NCI-H2107 (cell line): ENCODE results near the gene PCLO.

ENCODE experiments used
- DNase-seq: peaks from one replicate; lab custom pipeline; 2025; lab: John Stamatoyannopoulos, UW

PCLO gene

DNA sequence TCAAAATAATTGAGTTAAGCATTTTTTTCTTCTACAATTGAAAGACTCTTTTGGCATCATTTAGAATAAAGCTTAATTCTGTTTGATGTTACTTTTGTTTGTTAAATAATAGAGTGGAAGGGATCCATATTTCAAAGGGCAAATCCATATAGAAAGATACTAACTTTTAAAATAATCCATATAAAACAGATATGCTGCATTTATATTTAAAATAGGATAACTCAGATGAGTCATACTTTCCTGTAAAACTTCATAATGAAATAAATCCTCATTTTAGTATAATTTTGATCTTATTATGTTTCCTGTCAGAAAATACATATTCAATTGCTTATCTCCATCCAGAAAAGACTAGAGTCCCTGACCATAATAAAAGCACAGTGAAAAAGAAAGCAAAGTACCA, 323.6 kb downstream of the PCLO start:
- no peak for DNase-seq

DNA sequence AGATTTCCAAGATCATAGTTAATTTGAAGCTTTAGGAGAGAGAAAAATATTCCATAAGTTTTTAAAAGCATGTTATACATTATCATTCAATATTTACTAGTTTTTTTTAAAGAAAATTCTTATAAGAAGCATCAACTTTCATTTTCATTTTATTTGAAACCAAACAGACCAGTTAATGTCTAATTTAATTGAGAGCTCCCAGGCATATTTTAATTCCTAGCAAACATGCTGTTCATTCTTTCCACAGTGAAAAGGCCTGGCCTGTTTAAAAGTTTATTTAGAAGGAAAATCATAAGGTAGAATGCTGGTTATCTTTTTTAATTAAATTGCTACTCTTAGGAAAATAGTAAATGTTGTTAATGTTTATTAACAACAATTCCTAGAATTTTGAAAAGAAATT, 324.4 kb downstream of the PCLO start:
- no peak for DNase-seq

DNA sequence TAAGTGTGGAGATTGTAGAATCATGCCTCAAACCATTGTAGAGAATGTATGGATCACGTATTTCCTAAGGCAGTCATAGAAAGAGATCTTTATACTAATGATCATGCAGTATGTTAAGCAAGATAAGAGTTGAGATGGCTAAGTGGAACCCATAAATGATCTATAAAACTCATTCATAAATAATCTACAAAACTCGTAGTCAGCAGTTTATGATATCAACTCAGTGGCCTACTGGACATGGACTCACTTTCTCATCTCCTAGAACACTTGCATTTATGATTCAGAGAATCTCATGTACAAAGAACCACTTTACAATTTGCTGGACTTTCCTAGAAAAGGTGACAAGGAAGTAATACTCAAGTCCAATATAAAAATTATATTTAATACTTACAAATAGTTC, 339.6 kb downstream of the PCLO start:
- DNase-seq = no peak

DNA sequence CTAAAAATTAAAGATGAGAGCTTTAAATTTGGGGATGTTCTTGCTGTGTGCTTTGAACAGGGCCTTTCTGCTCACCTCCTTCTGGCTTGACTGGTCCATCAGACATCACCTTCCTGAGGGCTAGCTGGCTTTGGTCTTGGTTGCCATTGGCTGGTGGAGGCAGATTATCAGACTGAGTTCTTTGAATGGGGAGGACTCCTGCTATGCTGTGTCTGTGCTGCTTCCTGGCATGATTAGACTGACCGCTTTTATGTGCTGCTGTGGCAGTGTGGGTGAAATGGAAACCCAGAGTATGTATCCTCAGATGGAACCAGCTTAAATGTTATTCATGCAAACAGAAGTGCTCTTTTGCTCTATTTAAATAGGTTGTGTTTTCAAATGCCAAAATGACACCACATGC, 341.6 kb downstream of the PCLO start:
- no peak for DNase-seq

DNA sequence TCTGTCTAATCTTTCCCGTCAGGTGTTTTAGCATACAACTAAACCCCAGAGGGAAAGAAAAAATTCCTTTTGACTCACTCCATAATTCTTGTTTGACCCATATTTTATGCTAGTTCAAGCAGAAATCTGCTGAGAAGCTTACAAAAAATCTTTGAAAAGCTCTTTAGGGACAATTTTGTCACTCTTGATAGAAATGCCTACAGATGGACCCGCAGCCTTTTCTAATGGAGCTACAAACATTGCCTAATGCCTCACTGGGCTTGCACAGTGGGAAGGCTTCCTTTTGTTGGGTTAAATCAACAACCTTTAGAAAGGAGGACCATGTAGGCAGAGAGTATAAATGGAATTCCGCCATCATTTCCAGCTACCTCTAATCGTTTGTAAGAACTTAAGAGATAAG, 344.5 kb downstream of the PCLO start:
- DNase-seq = no peak

DNA sequence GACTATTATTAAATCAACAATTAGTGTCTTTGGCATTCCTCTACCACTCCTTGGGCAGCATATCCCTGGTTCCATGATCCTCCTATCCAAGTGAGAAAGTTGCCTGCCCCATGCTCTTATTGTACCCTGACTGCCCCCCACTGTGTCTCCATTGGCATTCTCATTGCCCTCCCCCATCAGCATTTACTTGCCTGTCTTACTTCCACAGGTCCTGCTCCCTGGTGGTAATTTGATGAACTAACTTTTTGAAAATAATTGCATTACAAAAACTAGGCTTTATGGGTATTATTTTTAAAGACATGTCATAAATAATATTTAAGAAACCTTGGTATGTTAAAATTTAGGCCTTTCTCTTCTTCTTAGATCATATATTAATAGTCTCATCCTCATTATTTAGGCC, 346.4 kb downstream of the PCLO start:
- no peak for DNase-seq

DNA sequence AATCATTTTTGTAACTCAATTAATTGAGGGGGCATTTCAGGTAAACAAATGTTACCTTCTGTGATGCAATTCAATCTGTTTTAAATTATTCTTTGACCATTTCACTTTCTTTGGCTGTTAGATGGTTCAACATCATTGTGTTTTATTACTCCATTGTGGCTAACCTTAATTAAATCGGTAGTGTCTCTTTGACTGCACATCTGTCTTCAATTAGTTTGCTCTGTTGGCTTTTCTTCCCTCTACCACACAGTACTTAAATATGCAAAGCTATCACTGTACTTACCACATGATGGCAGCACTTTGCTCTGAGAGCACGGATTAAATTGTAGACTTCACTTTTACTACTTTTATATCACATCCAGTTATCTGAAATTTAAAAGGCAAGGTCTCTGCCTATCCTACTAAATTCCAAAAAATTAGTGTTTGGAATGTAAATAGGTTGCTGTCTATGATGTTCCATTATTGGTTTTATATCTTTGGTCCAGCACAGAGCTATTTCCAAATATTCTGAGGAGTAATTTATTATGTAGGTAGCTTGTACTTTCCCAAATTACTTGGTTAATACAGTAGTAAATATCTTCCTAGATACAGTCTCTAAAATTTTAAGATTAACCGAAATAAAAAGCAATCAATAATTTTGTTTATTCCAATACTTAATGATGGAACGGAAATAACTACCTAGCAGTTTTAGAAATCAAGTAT, 352.0 kb downstream of the PCLO start:
- DNase-seq = peak; percentile 11

DNA sequence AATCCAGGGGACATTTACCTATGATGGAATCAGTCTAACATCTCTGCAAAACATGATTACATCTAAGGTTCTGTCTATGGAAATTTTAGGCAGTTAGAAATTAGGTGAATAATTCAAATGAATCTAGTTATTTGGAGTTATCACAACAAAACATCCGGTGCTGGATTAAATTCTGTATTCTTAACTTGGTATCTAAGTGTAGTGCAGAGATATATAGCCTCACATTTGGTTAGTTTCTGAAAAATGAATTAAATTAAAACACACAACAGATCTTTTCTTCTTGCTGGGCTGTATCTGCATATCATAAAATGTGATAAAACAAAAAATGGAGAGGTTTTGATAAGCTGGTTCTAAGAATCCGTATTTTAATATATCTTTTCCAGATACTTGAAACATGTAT, 354.1 kb downstream of the PCLO start:
- no peak for DNase-seq

DNA sequence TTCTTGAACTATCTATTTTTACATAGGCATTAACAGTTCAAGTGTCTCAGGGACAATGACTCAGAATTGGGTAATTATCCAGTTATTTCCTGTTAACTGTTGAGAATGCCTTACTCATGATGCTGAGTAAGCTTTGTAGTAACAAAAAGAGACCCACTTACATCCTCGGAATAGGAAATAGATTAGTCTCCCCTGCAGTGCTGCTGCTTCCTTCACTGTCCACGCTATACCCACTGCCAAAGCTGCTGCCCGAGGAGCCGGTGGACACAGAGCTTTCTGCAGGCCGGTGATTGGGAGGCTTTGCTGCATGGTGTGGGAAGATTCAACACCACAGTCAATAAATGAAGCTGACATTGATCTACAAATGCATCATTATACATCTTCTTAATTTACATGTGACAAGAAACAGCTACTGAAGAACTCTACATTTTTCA, 357.1 kb downstream of the PCLO start:
- no peak for DNase-seq

DNA sequence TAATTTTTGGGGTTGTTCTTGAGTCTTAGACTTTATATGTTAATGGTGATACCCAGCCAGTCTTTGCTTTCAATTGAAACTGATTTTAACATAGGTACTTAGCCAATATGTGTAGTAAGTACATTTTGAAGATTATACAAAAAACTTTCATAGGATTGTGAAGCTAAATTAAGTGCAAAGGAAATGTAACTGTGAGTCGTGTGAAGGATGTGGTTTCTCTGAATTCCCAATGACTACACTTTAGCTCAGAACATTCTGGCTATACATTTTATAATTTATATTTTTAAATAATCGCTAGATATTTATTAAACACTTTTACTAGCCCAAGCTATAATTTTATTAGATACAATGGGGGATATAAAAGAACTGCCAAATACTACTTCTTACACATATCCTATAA, 359.3 kb downstream of the PCLO start:
- DNase-seq = no peak

DNA sequence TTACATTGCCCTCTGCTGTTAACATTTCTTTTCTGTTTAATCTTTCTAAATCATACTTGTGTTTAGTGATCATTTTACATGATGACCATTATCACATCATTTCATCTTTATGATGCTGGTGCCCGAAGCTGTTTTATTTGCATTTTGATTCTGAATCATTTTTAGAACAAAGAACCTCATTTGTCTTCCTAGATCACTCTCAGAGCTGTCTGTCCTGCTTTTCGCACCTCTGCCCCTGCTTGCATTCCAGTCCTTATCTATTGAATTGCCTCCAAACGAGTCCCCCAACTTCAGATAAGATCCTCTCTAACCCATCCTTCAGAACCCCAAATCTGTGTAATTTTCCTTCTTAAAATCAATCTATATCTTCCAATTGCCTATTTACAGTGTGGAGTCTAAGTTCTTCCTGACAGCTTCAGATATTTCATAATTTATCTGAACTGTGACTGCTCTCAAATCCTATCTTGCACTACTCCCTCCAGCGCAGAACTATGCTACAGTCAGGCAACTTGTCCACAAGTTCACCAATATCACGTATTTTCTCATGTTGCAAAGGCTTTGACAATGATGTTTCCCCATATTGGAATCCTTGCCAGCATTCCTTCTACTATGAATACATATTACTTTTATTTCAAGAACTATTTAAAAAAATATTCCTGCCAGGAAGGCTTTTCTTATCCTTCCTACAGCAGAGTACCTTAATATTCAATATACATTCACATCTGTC, 372.6 kb downstream of the PCLO start:
- no peak for DNase-seq

DNA sequence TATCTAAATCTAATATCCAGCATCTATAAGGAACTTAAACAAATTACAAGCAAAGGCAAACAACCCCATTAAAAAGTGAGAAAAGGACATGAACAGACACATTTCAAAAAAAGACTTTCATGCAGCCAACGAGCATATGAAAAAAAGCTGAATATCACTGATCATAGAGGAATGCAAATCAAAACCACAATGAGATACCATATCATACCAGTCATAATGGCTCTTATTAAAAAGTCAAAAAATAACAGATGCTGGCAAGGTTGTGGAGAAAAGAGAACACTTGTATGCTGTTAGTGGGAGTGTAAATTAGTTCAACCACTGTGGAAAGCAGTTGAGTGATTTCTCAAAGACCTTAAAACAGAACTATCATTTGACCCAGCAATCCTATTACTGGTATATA, 384.7 kb downstream of the PCLO start:
- DNase-seq = no peak

DNA sequence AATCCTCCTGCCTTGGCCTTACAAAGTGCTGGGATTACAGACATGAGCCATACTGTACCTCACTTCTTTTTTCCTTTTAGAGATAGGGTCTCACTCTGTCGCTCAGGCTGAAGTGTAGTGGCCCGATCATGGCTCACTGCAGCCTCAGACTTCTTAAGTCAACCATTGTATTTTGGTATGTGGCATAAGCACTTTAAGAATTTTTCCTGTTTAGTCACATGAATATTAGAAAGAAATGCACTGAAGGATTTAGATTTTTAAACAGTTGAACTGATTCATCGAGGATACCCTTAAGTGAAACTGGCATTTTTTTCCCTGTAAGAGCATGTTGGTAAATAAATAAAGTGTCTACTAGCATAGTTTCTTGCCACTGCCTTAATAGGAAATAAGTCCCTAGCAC, 399.8 kb downstream of the PCLO start:
- no peak for DNase-seq

DNA sequence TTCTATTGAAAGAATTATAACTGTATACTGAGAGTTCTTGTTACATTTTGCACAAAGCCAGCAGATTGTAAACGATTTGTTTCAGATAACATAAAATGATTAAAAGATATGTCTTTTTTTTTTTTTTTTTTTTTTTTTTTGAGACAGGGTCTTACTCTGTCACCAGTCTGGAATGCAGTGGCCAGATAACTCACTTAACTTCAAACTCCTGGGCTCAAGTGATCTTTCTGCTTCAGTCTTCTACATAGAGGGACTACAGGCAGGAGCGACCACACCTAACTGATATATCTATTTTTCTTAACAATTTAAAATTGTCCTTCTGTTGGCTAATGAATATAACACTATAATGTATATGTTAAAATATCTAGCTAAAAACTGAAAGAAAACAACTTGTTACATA, 401.9 kb downstream of the PCLO start:
- DNase-seq = no peak

DNA sequence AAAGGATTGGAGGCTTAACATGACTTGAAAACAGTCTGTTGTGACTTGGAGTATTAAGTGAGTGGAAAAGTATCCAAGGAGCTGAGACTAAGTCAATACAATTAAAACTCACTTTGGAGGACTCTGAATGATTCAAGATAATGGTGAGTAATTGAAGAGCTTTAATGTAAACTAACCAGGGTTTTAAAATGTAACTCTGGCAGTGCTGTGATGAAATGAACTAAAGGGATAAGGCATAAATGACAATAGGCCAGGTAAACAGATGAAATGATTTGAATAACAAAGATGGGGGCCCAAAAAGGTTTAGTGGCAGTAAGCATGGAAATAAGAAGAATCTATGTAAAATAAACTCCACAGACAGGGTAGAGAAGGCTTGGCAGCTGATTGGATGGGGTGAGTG, 402.6 kb downstream of the PCLO start:
- DNase-seq = no peak

DNA sequence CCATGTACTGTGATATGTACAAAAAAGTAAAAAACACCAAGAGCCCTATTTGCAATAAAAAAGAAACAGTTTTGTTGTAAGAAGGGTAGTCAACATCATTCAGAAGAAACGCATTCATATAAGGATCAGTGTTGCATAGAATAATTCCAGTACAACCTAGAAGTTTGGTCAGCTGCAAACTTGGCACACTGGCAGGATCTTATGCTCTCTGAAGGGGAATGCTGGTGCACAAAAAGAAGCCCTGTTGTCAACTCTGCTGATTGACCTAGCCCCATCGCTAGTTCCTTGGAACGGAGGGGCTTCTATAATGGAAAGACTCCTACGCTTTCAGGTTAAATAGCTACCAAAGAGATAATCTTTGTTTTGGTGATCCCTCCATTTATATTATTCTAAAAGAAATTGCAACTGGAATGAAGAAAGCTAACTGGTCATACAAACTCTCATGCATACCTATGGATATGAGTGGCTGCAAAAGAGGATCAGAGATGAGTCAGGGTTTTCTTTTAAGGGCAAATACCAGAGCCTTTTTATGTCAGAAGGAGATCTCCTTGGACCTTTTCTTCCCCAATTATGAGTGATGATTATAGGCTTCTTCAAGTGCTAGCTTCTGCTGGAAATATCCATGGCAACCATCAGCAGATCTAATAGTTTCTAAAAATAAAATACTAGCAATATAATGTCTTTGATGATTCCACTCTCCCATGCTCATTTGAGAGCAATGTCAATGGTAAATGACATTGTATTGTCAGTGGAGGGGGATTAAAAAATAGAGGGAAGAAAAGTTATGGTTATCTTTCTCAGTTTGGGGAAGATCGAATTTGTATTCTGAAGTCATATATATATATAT, 406.8 kb downstream of the PCLO start:
- DNase-seq = no peak

DNA sequence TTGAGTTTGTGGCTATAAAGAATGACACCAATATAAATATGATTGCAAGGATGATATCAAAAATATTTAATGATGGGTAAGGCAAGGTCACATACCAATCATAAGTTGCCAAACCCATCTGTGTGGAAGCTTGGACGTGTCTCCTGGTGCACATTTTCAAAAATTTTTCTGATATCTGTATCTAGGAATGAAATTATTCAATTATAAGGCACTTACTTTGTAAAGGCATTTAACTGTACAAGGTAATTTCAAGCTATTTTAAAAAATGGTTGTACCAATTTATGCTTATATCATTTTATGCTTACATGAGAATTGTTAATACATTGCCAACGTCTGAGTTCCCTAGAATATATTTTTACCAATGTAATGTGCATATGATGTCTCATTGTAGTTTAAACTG, 412.7 kb downstream of the PCLO start:
- DNase-seq = no peak

DNA sequence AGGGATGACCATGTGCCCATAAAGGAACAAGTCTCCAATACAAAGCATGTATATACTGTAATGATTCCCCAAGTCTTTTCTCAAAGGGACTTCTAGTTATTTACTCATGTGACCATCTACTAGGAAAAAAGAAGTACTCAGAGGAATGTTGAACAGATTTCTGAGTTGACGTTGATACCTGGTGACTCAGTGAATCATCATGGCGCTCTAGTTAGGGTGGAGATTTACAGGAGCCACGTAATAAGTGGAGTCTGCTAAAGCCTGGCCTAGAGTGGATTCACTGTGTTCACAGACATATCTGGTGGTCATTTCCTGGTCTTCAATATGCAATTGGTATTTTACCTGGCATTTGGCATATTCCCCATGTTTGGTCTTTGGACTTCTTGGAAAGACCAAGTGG, 416.9 kb downstream of the PCLO start:
- no peak for DNase-seq

DNA sequence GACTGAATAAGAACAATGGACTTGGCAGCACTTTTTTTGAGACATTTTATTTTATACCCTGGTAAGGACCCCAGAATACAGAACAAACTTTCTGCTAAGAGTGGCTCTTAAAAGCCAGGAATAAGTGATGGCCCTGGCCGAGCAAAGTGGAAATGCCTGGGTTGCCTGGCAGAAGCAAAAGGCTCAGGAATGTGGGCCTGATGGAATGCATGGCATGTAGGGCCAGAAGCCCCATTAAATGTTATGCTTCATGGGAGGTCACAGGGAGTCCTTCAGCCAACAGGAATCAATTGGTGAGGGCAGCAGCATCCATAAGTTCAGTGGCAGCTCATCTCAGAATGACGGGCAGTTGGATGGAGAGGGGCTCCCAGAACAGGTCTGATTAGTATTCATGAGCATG, 417.6 kb downstream of the PCLO start:
- DNase-seq = no peak

DNA sequence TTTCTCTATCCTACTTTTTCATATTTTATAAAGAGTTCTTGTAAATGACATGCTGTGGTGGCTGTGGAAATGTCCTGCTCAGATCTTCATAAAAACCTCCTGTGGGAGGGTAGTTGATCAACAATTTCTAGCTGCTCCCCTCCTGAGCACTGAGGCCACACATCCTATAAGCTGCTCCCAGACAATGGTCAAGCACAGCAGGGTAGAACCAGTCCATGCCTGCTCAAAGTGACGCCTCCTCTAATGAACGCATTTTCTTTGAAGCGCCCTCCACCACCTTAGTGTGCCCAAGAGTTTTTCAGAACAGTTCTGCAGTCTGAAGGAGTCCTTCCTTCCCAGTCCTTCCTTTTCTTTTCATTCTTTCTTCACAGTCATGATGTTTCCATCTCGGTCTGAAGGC, 420.5 kb downstream of the PCLO start:
- no peak for DNase-seq

DNA sequence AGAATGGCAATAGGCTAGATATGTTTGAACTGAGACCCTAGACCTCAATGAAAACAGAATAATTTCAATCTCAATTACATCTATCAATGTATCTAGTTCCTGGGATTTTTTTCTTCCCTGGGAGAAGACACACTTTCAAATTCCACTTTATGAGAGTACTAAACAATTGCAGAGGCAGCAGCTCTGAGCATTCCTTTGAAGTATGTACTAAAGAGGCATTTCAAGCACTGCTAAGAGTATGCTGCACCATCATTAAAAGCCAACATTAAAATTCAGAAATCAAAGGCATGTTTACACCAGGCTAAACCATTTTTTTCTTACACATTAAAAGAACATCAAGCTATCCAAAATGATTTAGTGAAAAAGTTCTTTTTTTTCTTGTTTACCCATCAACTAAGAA, 421.2 kb downstream of the PCLO start:
- DNase-seq = no peak

DNA sequence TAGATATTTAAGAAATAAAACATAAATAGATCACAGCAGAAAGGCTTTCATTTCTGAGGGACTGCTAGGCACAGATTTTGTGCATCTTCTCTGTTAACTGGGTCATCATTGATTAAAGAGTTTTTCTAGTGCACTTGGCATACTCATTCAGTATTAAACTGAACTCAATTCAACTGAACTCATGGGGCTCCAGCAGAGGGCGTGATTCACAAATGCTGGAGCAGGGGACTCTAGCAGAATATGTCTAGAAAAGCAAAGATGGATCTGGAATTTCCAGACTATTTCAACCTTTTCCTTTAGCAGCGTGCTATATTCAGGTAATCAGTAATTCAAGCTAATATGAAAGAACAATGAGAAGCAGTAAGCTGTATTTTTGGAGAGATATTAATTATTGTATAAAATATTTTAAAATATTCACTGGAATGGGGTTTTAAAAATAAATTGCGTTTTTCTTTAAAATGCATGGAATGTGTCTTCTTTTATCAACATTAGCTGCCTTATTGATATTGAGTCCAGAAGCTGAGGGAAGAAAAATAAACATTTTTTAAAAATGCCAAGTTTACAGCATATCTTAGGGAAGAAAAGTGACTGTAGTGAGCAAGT, 422.3 kb downstream of the PCLO start:
- no peak for DNase-seq

DNA sequence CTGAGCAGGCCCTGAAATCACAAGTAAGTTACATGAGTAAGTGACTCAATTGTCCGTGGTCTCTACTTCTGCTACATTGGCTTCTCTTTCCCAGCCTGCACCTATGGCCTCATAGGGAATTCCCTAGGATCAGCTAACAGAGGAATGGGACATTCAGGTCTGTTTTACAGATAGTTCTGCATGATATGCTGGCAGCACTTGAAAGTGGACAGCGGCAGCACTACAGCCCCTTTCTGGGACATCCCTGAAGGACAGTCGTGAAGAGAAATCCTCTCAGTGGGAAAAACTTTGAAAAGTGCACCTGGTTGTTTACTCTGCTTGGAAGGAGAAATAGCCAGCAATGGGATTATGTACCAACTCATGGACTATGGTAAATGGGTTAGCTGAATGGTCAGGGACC, 426.1 kb downstream of the PCLO start:
- DNase-seq = no peak
